Hepatocyte (in vitro differentiated cells): ENCODE results near the gene GHDC.

Source experiments
- EZH2 ChIP-seq: fragments of 200-600 bp; sonication (generic); IDR thresholded peaks from 2 replicates; pipeline ENCODE4 v1.6.1; 2016; ENCODE audit warnings: antibody characterized with exemption, mild to moderate bottlenecking, borderline replicate concordance
- TF ChIP-seq, protein P1 (sequence below): fragments of 200-600 bp; sonication (generic); IDR thresholded peaks from 2 replicates; pipeline ENCODE4 v1.5.1; 2016; ENCODE audit warnings: antibody characterized with exemption, mild to moderate bottlenecking; ENCODE audit not compliant: poor library complexity

DNA sequence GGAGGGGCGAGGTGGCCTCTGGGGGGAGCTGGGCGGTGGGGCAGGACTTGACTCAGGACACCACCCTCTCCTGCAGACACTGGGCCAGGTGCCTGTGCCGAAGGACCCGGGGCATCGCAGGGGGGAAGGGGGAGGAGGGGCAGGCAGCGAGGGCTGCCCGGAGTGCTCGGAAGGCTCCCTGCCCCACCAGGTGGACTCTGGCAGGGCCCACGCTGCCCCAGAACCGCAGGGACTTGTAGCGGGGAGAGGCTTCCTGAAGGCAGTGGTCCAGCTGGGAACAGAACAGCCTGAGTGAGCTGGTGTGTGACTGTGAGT lies 4.7 kb downstream of the GHDC start:
- TF ChIP-seq, protein P1, sequence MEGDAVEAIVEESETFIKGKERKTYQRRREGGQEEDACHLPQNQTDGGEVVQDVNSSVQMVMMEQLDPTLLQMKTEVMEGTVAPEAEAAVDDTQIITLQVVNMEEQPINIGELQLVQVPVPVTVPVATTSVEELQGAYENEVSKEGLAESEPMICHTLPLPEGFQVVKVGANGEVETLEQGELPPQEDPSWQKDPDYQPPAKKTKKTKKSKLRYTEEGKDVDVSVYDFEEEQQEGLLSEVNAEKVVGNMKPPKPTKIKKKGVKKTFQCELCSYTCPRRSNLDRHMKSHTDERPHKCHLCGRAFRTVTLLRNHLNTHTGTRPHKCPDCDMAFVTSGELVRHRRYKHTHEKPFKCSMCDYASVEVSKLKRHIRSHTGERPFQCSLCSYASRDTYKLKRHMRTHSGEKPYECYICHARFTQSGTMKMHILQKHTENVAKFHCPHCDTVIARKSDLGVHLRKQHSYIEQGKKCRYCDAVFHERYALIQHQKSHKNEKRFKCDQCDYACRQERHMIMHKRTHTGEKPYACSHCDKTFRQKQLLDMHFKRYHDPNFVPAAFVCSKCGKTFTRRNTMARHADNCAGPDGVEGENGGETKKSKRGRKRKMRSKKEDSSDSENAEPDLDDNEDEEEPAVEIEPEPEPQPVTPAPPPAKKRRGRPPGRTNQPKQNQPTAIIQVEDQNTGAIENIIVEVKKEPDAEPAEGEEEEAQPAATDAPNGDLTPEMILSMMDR = no peak
- TF ChIP-seq EZH2 = no peak
